Activated naive CD4-positive, alpha-beta T cell treated with anti-CD3 and anti-CD28 coated beads for 36 hours (primary cell): ENCODE data around the gene CMTM8. TPM values are rescaled to one million over a fixed set of nuclear protein-coding genes. Genes with fewer than 3 reads are reported as not detected.
"Not testable (repeated sequence)": the region's sequence is repeated elsewhere in the genome, so short reads cannot be mapped to it uniquely, and the experiment has no call there.

Experiments used
- CTCF ChIA-PET: fragments of 350-600 bp; sonication (Branson Sonifier 250); formaldehyde crosslinking; loops from one replicate; lab custom pipeline; 2021; ENCODE audit warnings: antibody characterized with exemption; lab: Charles Lee
- DNase-seq: peaks from one replicate; pipeline ENCODE4 v3.0.0-alpha.2; 2020
- H3K27ac Mint-ChIP-seq: one replicate; pipeline ENCODE4 v1.8.0; 2021; ENCODE audit warnings: mild to moderate bottlenecking, mixed read lengths
- H3K27me3 Mint-ChIP-seq: one replicate; pipeline ENCODE4 v1.8.0; 2021; ENCODE audit warnings: low read depth, mixed read lengths
- H3K36me3 Mint-ChIP-seq: one replicate; pipeline ENCODE4 v1.8.0; 2021; ENCODE audit warnings: low read depth, mixed read lengths
- H3K4me1 Mint-ChIP-seq: one replicate; pipeline ENCODE4 v1.8.0; 2021; ENCODE audit warnings: low read depth, mixed read lengths
- H3K4me3 Mint-ChIP-seq: one replicate; pipeline ENCODE4 v1.8.0; 2021; ENCODE audit warnings: mild to moderate bottlenecking, moderate library complexity, mixed read lengths
- H3K9me3 Mint-ChIP-seq: one replicate; pipeline ENCODE4 v1.8.0; 2021; ENCODE audit warnings: mixed read lengths
- intact Hi-C: fragments of 100-400 bp; cut with micrococcal nuclease; formaldehyde crosslinking; loops from one replicate; pipeline ENCODE4 v1.15.1; 2023
- total RNA-seq, 2 experiments: library from RNA; stranded (reverse); gene quantifications; one replicate each; pipeline ENCODE4 v1.2.3, GENCODE V29; 2021

Gene CMTM8
- total RNA-seq, 2 experiments from 2014 or later: 16.0 to 19.1 TPM

DNA sequence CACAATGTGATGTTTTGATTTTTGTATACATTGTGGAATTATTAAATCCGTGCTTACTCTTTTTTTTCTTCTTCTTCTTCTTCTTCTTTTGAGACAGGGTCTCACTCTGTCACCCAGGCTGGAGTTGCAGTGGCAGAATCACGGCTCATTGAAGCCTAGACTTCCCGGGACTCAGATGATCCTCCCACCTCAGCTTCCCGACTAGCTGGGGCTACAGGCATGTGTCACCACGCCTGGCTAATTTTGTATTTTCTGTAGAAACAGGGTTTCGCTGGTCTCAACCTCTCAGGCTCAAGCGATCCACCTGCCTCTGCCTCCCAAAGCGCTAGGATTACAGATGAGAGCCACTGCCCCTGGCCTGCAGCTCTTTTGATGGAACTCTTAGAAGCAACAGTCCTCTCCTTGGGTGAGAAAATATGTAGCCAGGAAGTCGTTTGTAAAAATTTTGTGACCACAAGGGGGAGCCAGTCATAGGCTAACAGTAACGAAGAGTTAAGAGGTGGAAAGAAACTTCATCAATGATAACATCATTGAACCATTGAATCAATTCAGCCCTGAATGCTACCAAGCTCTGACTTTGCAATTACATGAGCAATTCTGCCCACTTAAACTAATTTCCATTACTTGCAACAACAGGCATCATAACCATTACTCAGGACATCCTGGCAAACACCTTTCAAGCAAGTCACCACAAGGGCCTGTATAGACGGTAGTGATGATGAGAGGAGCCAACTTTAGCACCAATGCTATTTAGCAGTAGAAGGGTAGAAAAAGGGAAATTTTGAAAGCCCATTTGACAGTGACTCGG, 136.5 kb downstream of the CMTM8 start:
- Mint-ChIP-seq H3K27ac (peak overlapping the region; percentile 69), H3K4me1 (peaks cover 35% of the 10 kb centered on the region), H3K9me3 (no peaks in the 10 kb centered on the region), H3K27me3 (no peaks in the 10 kb centered on the region), H3K36me3 (no peaks in the 10 kb centered on the region), H3K4me3 (no peak overlapping the region)
- intact Hi-C loops: loop anchor here (1.0 to 10.0 kb wide), 9 partner anchors 16 to 290 kb away; partner anchors contain the start of genes CMTM7 and DYNC1LI1
- DNase-seq: peak; percentile 88
- CTCF ChIA-PET: interaction anchor here (0.6 to 7.1 kb wide), 38 partner anchors 9 to 200 kb away, joined by 3 to 110 read pairs (median 4); partner anchors contain the start of gene CMTM7

DNA sequence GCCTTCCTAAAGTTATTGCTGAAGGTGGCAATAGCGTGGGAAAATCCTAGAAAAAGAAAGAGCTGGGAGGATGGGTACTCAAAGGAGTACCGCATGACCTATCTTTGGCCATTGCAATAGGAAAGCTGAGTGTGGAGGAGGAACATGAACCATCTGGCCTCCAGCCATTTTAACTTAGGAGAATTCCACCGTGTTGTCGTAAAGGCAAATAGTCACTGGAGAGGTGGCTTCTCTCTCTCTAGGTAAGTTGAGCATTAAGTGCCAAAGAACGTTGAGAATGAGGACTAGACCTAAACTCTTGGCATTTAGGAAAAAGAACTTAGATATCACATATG, 137.1 kb downstream of the CMTM8 start:
- Mint-ChIP-seq H3K4me3 (no peak overlapping the region), H3K27me3 (no peaks in the 10 kb centered on the region)

GRCh38 chr3:32376115-32376514, 137.6 kb downstream of the CMTM8 start:
- Mint-ChIP-seq H3K36me3 (no peaks in the 10 kb centered on the region), H3K27me3 (no peaks in the 10 kb centered on the region), H3K27ac (no peak overlapping the region), H3K4me3 (no peak overlapping the region), H3K4me1 (peaks cover 27% of the 10 kb centered on the region), H3K9me3 (no peaks in the 10 kb centered on the region)
- no peak for DNase-seq
- CTCF ChIA-PET: interaction anchor here (0.5 to 7.1 kb wide), 20 partner anchors 9 to 1734 kb away, joined by 3 to 110 read pairs (median 5); partner anchors contain the start of gene CMTM7
- intact Hi-C loops: loop anchor here (10.0 kb wide), 1 partner anchor 289 kb away; no protein-coding TSS in a partner anchor

More for the DNA sequence above, 137.1 kb downstream of the CMTM8 start:
- no peaks in the 10 kb centered on the region for H3K36me3 Mint-ChIP-seq
- CTCF ChIA-PET: interaction anchor here (0.7 to 7.1 kb wide), 23 partner anchors 8 to 500 kb away, joined by 3 to 110 read pairs (median 5); partner anchors contain the start of gene CMTM7
- intact Hi-C loops: loop anchor here (1.0 to 10.0 kb wide), 8 partner anchors 16 to 289 kb away; partner anchors contain the start of gene CMTM7
- no peak for DNase-seq
- H3K4me1 Mint-ChIP-seq: peaks cover 30% of the 10 kb centered on the region
- H3K27ac Mint-ChIP-seq: no peak overlapping the region
- H3K9me3 Mint-ChIP-seq: no peaks in the 10 kb centered on the region

GRCh38 chr3:32379831-32380500, 141.5 kb downstream of the CMTM8 start:
- Mint-ChIP-seq H3K9me3 (no peaks in the 10 kb centered on the region), H3K27me3 (no peaks in the 10 kb centered on the region), H3K27ac (no peak overlapping the region), H3K4me3 (no peak overlapping the region), H3K4me1 (peaks cover 4% of the 10 kb centered on the region), H3K36me3 (no peaks in the 10 kb centered on the region)
- no peak for DNase-seq
- CTCF ChIA-PET: no interaction called here
- intact Hi-C loops: loop anchor here (10.0 kb wide), 1 partner anchor 285 kb away; no protein-coding TSS in a partner anchor

DNA sequence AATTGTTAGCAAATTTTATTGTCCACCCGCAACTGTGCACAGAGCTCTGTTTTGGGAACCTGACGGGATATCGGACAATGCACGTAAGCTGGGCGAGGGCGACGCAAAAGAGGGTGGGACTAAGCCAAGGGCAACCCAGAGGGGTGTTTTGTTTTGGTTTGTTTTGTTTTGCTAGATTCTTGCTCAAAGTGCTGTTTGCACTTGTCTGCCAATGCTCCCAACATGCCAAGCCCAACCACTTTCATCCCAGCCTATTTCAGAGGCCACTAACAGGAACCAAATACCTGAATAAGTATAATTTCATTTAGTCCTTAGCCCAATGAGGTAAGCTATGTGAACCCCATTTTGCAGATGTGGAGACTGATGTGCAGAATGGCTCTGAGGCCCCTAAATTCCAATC, 143.4 kb downstream of the CMTM8 start:
- no peak for DNase-seq
- H3K27me3 Mint-ChIP-seq: no peaks in the 10 kb centered on the region
- H3K27ac Mint-ChIP-seq: no peak overlapping the region
- intact Hi-C loops: no loop called here
- H3K4me3 Mint-ChIP-seq: no peak overlapping the region
- H3K9me3 Mint-ChIP-seq: no peaks in the 10 kb centered on the region
- no peaks in the 10 kb centered on the region for H3K4me1 Mint-ChIP-seq
- CTCF ChIA-PET: interaction anchor here (1.2 kb wide), 1 partner anchor 86 kb away, joined by 6 read pairs; no protein-coding TSS in a partner anchor
- no peaks in the 10 kb centered on the region for H3K36me3 Mint-ChIP-seq

- H3K9me3 Mint-ChIP-seq: no peaks in the 10 kb centered on the region
- H3K4me1 Mint-ChIP-seq: no peaks in the 10 kb centered on the region
- H3K27me3 Mint-ChIP-seq: no peaks in the 10 kb centered on the region
- no peaks in the 10 kb centered on the region for H3K36me3 Mint-ChIP-seq
- DNase-seq: no peak
- H3K27ac Mint-ChIP-seq: no peak overlapping the region
- no peak overlapping the region for H3K4me3 Mint-ChIP-seq
- intact Hi-C loops: no loop called here
- CTCF ChIA-PET: interaction anchor here (1.1 to 1.5 kb wide), 4 partner anchors 10 to 127 kb away, joined by 3 to 6 read pairs (median 4); no protein-coding TSS in a partner anchor
Observed at GRCh38 chr3:32383136-32383711, 144.7 kb downstream of the CMTM8 start.

DNA sequence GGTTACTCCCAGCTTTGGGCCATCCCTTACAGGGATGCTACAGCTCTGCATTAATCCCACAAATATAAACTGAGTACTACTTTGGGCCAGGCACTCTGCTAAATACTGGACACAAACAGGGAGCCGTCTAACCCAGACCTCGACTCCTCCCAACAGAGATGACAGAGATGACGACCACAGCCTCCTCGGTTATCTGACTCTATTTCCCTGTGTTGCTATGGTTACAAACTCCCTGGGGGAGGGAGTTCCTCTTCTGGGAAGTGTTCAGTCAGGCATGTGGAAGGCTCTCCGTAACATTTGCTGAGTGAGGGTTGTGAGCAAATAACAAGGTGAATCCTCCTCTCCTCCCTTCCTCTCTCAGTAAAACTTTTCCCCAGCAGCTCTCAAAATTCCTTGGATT, 146.5 kb downstream of the CMTM8 start:
- CTCF ChIA-PET: interaction anchor here (0.7 to 3.7 kb wide), 3 partner anchors 10 to 85 kb away, joined by 3 to 18 read pairs (median 3); no protein-coding TSS in a partner anchor
- no peak for DNase-seq
- Mint-ChIP-seq H3K9me3 (no peaks in the 10 kb centered on the region), H3K36me3 (no peaks in the 10 kb centered on the region), H3K27ac (no peak overlapping the region), H3K27me3 (no peaks in the 10 kb centered on the region), H3K4me1 (peaks cover 13% of the 10 kb centered on the region), H3K4me3 (no peak overlapping the region)
- intact Hi-C loops: no loop called here

DNA sequence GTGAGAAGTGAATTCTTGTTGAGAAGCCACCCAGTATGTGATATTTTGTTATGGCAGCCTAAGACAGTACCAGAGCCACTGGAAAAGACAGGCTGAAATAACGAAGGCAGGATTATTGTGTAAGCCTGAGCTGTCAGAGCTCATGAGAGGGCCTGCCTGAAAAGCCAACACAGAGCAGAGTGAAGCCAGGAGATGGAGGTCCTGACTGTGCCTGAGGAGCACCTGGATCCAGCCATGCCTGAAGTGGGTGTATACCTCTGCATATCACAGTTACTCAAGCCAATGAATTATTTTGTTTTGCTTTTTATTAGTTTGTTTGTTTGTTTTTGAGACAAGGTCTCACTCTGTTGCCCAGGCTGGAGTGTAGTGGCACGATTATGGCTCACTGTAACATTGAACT, 149.0 kb downstream of the CMTM8 start:
- H3K9me3 Mint-ChIP-seq: no peaks in the 10 kb centered on the region

GRCh38 chr3:32389577-32389976, 151.1 kb downstream of the CMTM8 start:
- H3K27ac Mint-ChIP-seq: peak overlapping the region; percentile 39
- H3K4me1 Mint-ChIP-seq: peaks cover 39% of the 10 kb centered on the region
- intact Hi-C loops, H3K27me3 Mint-ChIP-seq, H3K9me3 Mint-ChIP-seq, DNase-seq: not testable (repeated sequence)
- peaks cover 10% of the 10 kb centered on the region for H3K36me3 Mint-ChIP-seq
- CTCF ChIA-PET: interaction anchor here (1.9 to 4.8 kb wide), 2 partner anchors 14 to 78 kb away, joined by 10 to 38 read pairs; no protein-coding TSS in a partner anchor
- H3K4me3 Mint-ChIP-seq: peak overlapping the region; percentile 32

More for the DNA sequence above, 149.0 kb downstream of the CMTM8 start:
- Mint-ChIP-seq H3K27ac (no peak overlapping the region), H3K36me3 (peaks cover 6% of the 10 kb centered on the region), H3K4me3 (no peak overlapping the region), H3K27me3 (no peaks in the 10 kb centered on the region), H3K4me1 (peaks cover 20% of the 10 kb centered on the region)
- DNase-seq: no peak
- CTCF ChIA-PET: interaction anchor here (0.6 to 4.8 kb wide), 4 partner anchors 12 to 125 kb away, joined by 3 to 38 read pairs (median 10); no protein-coding TSS in a partner anchor
- intact Hi-C loops: no loop called here

GRCh38 chr3:32391643-32392535, 153.4 kb downstream of the CMTM8 start, which contains the start of gene CMTM7:
CMTM7 (plus strand) TSS chr3:32391853; CDS start chr3:32391907, 54 bp downstream.
- CTCF ChIA-PET: interaction anchor here (0.6 to 4.8 kb wide), 3 partner anchors 17 to 76 kb away, joined by 4 to 38 read pairs (median 10); no protein-coding TSS in a partner anchor
- peaks cover 10% of the 10 kb centered on the region for H3K36me3 Mint-ChIP-seq
- intact Hi-C loops: loop anchor here (1.0 to 10.0 kb wide), 5 partner anchors 7 to 293 kb away; partner anchors contain the start of gene CNOT10
- H3K9me3 Mint-ChIP-seq: no peaks in the 10 kb centered on the region
- peak within 1 kb of the TSS; percentile 93 for H3K27ac Mint-ChIP-seq
- DNase-seq: peak; percentile 82
- H3K27me3 Mint-ChIP-seq: no peaks in the 10 kb centered on the region
- peak within 1 kb of the TSS; percentile 95 for H3K4me3 Mint-ChIP-seq
- H3K4me1 Mint-ChIP-seq: peaks cover 54% of the 10 kb centered on the region
